Neutrophil (primary cell): ENCODE data around the gene ACOX1.

ENCODE experiments used
- H3K27ac ChIP-seq: fragments of 200-600 bp; sonication (generic); 2 replicates; pipeline ENCODE4 v1.5.1; 2016; ENCODE audit warnings: mild to moderate bottlenecking, moderate library complexity
- H3K27me3 ChIP-seq: fragments of 200-600 bp; sonication (generic); 2 replicates; pipeline ENCODE4 v1.6.0; 2016; ENCODE audit warnings: mild to moderate bottlenecking
- H3K36me3 ChIP-seq: fragments of 200-600 bp; sonication (generic); 2 replicates; pipeline ENCODE4 v1.5.1; 2017
- H3K4me1 ChIP-seq, 2 experiments: fragments of 200-600 bp in 1 of 2; sonication (generic) in 1 of 2; 1 replicate in 1 of 2; 2 replicates in 1 of 2; pipeline versions ENCODE4 v1.5.1 to v1.6.1; 2013 to 2016; ENCODE audit warnings: low read depth in 1 of 2, low read length in 1 of 2, mild to moderate bottlenecking in 1 of 2, moderate library complexity in 1 of 2; ENCODE audit not compliant: control insufficient read depth in 1 of 2, insufficient read depth in 1 of 2
- H3K4me3 ChIP-seq, 2 experiments: fragments of 200-600 bp in 1 of 2; sonication (generic) in 1 of 2; 1 replicate in 1 of 2; 2 replicates in 1 of 2; pipeline ENCODE4 v1.5.1; 2013 to 2016; ENCODE audit warnings: low read depth in 1 of 2, low read length in 1 of 2, mild to moderate bottlenecking in 1 of 2, moderate library complexity in 1 of 2
- H3K9me3 ChIP-seq: fragments of 200-600 bp; sonication (generic); 2 replicates; pipeline ENCODE4 v1.5.1; 2016
- TF ChIP-seq, protein P1 (sequence below): fragments of 200-600 bp; sonication (generic); IDR thresholded peaks from 2 replicates; pipeline ENCODE4 v1.5.1; 2016; ENCODE audit warnings: antibody characterized with exemption

ACOX1 gene

DNA sequence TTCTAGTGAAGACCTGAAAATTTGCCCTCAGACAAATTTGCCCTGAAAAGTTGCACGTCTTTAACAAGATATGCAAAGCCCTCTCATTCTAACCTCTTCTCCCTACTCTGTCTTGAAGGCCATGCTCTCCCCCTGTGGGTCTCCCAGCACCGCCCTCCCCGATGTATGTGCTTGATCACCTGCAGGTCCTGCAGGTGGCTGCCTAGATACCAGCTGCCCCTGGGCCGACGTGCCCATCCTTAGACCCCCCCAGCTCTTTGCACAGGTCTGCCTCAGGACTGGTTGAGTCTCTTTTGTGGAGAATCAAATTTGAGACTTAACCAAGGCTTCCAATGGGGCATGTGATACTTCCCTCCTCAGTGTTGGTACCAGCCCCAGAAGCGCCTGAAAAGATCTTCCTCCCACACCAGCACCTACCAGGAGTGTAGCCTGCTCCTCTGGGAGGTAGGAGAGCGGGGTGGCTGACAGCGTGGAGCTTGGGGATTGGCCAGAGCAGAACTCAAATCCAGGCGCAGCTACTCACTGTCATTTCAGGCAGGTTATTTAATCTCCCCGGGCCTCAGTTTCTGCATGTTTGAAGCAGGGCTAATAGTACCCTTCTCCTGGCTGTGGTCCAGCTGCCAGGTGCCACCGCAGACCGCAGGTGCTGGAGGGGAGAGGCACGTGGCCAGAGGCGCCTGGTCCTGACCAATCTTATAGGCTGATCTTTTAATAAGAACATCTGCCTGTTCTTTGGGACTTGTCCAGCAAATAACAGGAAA is 69.7 kb downstream of the ACOX1 start:
- no peaks in the 10 kb centered on the region for H3K36me3 ChIP-seq
- H3K4me3 ChIP-seq, result no peak overlapping the region
- no peaks in the 10 kb centered on the region for H3K27me3 ChIP-seq
- H3K9me3 ChIP-seq, result no peaks in the 10 kb centered on the region
- H3K4me1 ChIP-seq, result peaks cover 15 to 20% of the 10 kb centered on the region in 2 experiments
- TF ChIP-seq, protein P1, sequence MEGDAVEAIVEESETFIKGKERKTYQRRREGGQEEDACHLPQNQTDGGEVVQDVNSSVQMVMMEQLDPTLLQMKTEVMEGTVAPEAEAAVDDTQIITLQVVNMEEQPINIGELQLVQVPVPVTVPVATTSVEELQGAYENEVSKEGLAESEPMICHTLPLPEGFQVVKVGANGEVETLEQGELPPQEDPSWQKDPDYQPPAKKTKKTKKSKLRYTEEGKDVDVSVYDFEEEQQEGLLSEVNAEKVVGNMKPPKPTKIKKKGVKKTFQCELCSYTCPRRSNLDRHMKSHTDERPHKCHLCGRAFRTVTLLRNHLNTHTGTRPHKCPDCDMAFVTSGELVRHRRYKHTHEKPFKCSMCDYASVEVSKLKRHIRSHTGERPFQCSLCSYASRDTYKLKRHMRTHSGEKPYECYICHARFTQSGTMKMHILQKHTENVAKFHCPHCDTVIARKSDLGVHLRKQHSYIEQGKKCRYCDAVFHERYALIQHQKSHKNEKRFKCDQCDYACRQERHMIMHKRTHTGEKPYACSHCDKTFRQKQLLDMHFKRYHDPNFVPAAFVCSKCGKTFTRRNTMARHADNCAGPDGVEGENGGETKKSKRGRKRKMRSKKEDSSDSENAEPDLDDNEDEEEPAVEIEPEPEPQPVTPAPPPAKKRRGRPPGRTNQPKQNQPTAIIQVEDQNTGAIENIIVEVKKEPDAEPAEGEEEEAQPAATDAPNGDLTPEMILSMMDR, result no peak
- no peak overlapping the region for H3K27ac ChIP-seq

DNA sequence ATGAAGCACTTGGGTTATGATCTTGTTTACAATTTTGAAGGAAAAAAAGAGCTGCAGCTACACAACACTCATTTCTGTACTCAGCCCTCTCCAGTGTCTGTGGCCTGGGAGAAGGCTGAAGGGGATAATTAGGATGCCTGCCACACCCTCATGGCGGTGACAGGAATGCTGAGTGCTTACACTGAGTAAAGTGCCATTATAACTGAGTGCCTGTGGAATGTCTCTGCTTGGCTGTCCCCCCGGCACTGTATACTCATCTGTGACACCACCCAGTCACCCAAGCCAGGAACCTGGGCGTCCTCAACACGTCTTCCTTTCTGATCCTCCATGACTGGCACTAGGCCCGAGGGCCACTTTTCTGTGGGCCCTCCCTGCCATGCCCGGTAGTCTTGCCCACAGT is 70.8 kb downstream of the ACOX1 start:
- TF ChIP-seq, protein P1, result no peak
- H3K36me3 ChIP-seq, result no peaks in the 10 kb centered on the region
- H3K4me1 ChIP-seq, result peaks cover 19 to 24% of the 10 kb centered on the region in 2 experiments
- no peak overlapping the region for H3K27ac ChIP-seq
- no peaks in the 10 kb centered on the region for H3K27me3 ChIP-seq
- no peaks in the 10 kb centered on the region for H3K9me3 ChIP-seq
- no peak overlapping the region for H3K4me3 ChIP-seq

DNA sequence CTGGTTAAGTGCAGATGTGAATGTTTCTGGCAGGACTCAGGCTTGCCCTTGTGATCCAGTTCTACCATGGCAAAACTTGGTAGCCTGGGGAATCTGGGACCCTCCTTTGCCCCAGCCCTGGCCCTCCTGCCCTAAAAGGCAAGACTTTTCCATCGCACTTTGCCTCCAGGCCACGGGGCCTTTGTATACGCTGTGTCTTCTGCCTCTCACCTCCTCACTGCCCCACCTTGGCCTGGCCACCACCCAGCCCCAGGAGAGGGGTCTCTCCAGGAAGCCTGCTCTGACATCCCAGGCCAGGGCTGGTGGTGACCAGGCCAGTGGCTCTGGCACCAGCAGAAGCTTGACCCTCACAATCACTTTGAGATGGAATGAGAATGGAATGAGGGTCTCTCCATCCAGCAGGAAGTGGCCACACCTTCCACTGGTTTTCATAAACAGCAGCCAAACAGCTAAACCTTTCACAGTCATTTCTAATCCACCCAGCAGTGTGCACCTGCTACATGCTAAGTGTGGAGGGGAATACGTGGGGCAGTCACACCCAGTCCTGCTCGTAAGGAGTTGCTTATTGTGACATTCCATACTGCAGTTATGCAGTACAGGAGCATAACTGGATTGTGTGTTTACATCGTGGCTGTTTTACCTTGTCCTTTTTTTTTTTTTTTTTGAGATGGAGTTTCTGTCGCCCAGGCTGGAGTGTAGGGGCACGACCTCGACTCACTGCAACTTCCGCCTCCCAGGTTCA is 72.7 kb downstream of the ACOX1 start:
- H3K27ac ChIP-seq, result peak overlapping the region; percentile 47

DNA sequence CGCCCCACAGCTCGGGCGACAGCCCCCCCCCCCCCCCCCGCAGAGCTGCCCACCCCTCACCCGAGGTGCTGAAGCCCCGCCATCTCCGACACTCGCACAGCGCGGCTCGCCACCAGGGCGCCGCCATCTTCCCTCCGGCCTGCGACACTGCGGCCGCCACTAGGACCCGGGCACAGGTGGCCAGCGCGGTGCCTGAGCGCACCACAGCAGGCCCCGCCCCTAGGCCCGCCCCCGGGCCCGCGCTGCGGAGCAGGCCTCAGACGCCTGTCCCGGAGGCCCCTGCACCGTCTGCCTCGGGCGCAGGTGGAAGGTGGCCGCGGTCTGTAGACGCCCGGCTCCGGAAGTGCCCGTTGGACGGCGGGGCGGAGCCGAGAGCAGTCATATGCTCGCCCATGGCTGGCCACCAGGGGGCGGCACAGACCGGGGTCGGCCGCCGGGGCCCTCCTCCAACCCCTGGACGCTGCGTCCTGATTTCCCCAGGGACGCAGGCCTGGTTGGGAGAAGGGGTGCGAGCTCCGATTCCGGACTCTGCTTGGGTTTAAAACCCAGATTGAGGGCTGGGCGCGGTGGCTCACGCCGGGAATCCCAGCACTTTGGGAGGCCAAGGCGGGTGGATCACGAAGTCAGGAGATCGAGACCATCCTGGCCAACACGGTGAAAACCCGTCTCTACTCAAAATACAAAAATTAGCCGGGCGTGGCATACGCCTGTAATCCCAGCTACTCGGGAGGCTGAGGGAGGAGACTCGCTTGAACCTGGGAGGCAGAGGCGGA is 74.0 kb downstream of the ACOX1 start, which contains the start of gene MRPL38:
Gene MRPL38 (minus strand): TSS at position 136 of the 773 bp plus-strand sequence. CDS start 9 bp downstream, at position 127.
- Histone ChIP-seq H3K36me3 (peaks cover 16% of the 10 kb centered on the region), H3K4me3 (peak within 1 kb of the TSS; percentile 71 to 86), H3K4me1 (peaks cover 19 to 24% of the 10 kb centered on the region in 2 experiments), H3K27me3 (no peaks in the 10 kb centered on the region), H3K9me3 (no peaks in the 10 kb centered on the region), H3K27ac (peak within 1 kb of the TSS; percentile 95)
- TF ChIP-seq, protein P1, result peak; percentile 100

More for the DNA sequence above, 72.7 kb downstream of the ACOX1 start:
- H3K4me1 ChIP-seq, result peaks cover 19 to 24% of the 10 kb centered on the region in 2 experiments
- H3K36me3 ChIP-seq, result peaks cover 6% of the 10 kb centered on the region
- TF ChIP-seq, protein P1, result no peak
- no peaks in the 10 kb centered on the region for H3K9me3 ChIP-seq
- no peaks in the 10 kb centered on the region for H3K27me3 ChIP-seq
- no peak overlapping the region for H3K4me3 ChIP-seq

DNA sequence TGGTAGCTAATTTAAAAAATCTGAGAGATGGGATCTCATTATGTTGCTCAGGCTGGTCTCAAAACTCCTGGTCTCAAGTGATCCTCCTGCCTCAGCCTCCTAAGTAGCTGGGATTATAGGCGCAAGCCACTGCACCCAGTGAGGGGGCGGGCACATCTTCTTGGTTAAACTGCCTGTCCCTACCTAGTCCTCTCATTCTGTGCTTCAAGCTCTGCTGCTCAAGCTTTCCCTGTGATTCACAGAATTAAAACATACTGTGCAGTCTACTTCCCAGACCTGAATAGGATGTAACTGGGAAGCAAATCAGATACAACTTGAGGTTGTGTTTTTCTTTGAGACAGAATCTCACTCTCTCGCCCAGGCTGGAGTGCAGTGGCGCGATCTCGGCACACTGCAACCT is 76.6 kb downstream of the ACOX1 start:
- H3K27ac ChIP-seq, result no peak overlapping the region
- H3K4me1 ChIP-seq, result peaks cover 20 to 26% of the 10 kb centered on the region in 2 experiments
- H3K36me3 ChIP-seq, result peaks cover 29% of the 10 kb centered on the region
- TF ChIP-seq, protein P1, result no peak
- H3K9me3 ChIP-seq, result no peaks in the 10 kb centered on the region
- H3K4me3 ChIP-seq, result no peak overlapping the region
- H3K27me3 ChIP-seq, result no peaks in the 10 kb centered on the region
